OCI-LY3 (cell line): ENCODE data around the gene MPIG6B.

Experiments
- CTCF ChIP-seq: fragments of 200-600, 300-600 bp; sonication (generic); IDR thresholded peaks from 2 replicates; pipeline ENCODE4 v1.5.1; 2014; ENCODE audit warnings: antibody characterized with exemption, low read length, low read depth
- EZH2phosphoT487 ChIP-seq: fragments of 200-600 bp; shearing (Covaris generic); IDR thresholded peaks from 2 replicates; pipeline ENCODE4 v1.6.1; 2018; ENCODE audit warnings: antibody characterized with exemption, mixed run types, low read depth

GRCh38 chr6:31715022-31715958 lies 7.9 kb upstream of the MPIG6B start, which contains the start of gene LY6G6D:
- TF ChIP-seq CTCF: no peak
- TF ChIP-seq EZH2phosphoT487: no peak
